ENCODE results near the gene CMKLR1. TPM values are rescaled to one million over a fixed set of nuclear protein-coding genes. Genes with fewer than 3 reads are reported as not detected.

CMKLR1 gene
- total and polyA plus RNA-seq, 3 experiments from 2014 or later: 0.57 to 4.4 (median 0.66) TPM

Other genes with a start within 250 kb of the CMKLR1 start
- not detected for gene WSCD2, start 210.0 kb downstream of the CMKLR1 start, total RNA-seq
- 0.39 TPM for gene WSCD2, start 210.0 kb downstream of the CMKLR1 start, polyA plus RNA-seq
- gene FICD, start 176.0 kb upstream of the CMKLR1 start, total RNA-seq: 1 to 10 TPM; 5.8 to 5.9 TPM
- gene FICD, start 176.0 kb upstream of the CMKLR1 start, polyA plus RNA-seq: 5.2 TPM
- 10 to 100 TPM; 82.4 to 82.7 TPM for gene SART3, start 221.9 kb upstream of the CMKLR1 start, total RNA-seq
- gene SART3, start 221.9 kb upstream of the CMKLR1 start, polyA plus RNA-seq: 40.1 TPM
- gene ISCU, start 223.3 kb upstream of the CMKLR1 start, total RNA-seq: 100 to 1,000 TPM; 113 to 116 TPM
- 302 TPM for gene ISCU, start 223.3 kb upstream of the CMKLR1 start, polyA plus RNA-seq

All from CD8-positive, alpha-beta memory T cell (primary cell).